Measurements from ENCODE around the gene VIPR2. TPM values are rescaled to one million over a fixed set of nuclear protein-coding genes. Genes with fewer than 3 reads are reported as not detected.

The VIPR2 gene
- total and polyA plus RNA-seq, 2 experiments from 2014 or later = 1.3 to 2.7 TPM

DNA sequence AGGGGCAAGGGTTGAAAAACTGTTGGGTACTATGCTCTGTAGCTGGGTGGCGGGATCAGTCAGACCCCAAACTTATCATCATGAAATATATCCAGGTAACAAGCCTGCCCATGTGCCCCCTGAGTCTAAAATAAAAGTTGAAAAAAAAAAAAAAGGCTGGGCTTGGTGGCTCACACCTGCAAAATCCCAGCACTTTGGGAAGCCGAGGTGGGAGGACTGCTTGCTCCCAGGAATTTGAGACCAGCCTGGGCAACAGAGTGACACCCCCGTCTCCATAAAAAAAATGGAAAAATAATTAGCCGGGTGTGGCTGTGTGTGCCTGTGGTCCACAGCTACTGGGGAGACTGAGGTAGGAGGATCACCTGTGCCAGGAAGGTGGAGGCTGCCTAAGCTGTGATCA is 83.5 kb downstream of the VIPR2 start:
- 0 out of 2 replicates have a peak, but pooled peaks cover 3% of the 10 kb centered on the region for H3F3A ChIP-seq (replicated peaks; ENCODE audit: low read depth)
- no peaks in the 10 kb centered on the region for H3K4me1 Mint-ChIP-seq
- peaks cover 9% of the 10 kb centered on the region; the same call in 1 of the 2 replicates for H3K9me2 ChIP-seq (ENCODE audit: insufficient read depth)
- peaks cover 10% of the 10 kb centered on the region for H3K36me3 Mint-ChIP-seq (ENCODE audit: low read depth)
- H3K9me3 Mint-ChIP-seq = peaks cover 42% of the 10 kb centered on the region
- DNase-seq (ENCODE audit: low spot score) (no peak), ATAC-seq (no peak)
- no peak overlapping the region; the same call in 1 of the 2 replicates for H2AFZ ChIP-seq
- no peaks in the 10 kb centered on the region for H4K20me1 ChIP-seq (replicated peaks; ENCODE audit: insufficient read depth)
- H3K4me1 ChIP-seq (ENCODE audit: insufficient read depth) = peaks cover 11% of the 10 kb centered on the region
- peak overlapping the region; percentile 71 for H3K4me2 ChIP-seq
- H3K79me2 ChIP-seq (replicated peaks; ENCODE audit: insufficient read depth) = no peaks in the 10 kb centered on the region
- H3K27ac ChIP-seq (ENCODE audit: low read depth) = no peak overlapping the region
- H3K27ac Mint-ChIP-seq = no peak overlapping the region
- no peaks in the 10 kb centered on the region for H3K36me3 ChIP-seq (ENCODE audit: insufficient read depth)
- H3K4me3 Mint-ChIP-seq = no peak overlapping the region
- peak overlapping the region; percentile 38 for H3K4me3 ChIP-seq
- H3K27me3 ChIP-seq (ENCODE audit: insufficient read depth) = peaks cover 6% of the 10 kb centered on the region; the same call in 1 of the 2 replicates
- TF ChIP-seq, protein P1, sequence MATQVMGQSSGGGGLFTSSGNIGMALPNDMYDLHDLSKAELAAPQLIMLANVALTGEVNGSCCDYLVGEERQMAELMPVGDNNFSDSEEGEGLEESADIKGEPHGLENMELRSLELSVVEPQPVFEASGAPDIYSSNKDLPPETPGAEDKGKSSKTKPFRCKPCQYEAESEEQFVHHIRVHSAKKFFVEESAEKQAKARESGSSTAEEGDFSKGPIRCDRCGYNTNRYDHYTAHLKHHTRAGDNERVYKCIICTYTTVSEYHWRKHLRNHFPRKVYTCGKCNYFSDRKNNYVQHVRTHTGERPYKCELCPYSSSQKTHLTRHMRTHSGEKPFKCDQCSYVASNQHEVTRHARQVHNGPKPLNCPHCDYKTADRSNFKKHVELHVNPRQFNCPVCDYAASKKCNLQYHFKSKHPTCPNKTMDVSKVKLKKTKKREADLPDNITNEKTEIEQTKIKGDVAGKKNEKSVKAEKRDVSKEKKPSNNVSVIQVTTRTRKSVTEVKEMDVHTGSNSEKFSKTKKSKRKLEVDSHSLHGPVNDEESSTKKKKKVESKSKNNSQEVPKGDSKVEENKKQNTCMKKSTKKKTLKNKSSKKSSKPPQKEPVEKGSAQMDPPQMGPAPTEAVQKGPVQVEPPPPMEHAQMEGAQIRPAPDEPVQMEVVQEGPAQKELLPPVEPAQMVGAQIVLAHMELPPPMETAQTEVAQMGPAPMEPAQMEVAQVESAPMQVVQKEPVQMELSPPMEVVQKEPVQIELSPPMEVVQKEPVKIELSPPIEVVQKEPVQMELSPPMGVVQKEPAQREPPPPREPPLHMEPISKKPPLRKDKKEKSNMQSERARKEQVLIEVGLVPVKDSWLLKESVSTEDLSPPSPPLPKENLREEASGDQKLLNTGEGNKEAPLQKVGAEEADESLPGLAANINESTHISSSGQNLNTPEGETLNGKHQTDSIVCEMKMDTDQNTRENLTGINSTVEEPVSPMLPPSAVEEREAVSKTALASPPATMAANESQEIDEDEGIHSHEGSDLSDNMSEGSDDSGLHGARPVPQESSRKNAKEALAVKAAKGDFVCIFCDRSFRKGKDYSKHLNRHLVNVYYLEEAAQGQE (IDR thresholded peaks at IDR 0.05; ENCODE audit: unreplicated experiment) = no peak
- TF ChIP-seq JUNB (IDR thresholded peaks at IDR 0.05; ENCODE audit: unreplicated experiment) (no peak), CREB1 (CRISPR knock-in tag; IDR thresholded peaks at IDR 0.05; ENCODE audit: low read depth) (no peak), EZH2phosphoT487 (IDR thresholded peaks at IDR 0.05; ENCODE audit: unreplicated experiment) (no peak), POLR2AphosphoS5 (IDR thresholded peaks at IDR 0.05; ENCODE audit: low read depth) (no peak), STAT1 (IDR thresholded peaks at IDR 0.05; ENCODE audit: unreplicated experiment) (no peak), EZH2 (IDR thresholded peaks at IDR 0.05; ENCODE audit: low read depth, unreplicated experiment) (no peak), NANOG (IDR thresholded peaks at IDR 0.05; ENCODE audit: borderline replicate concordance) (no peak), ZNF114 (CRISPR knock-in tag; IDR thresholded peaks at IDR 0.05) (no peak), ZNF331 (CRISPR knock-in tag; IDR thresholded peaks at IDR 0.05; ENCODE audit: low read depth) (no peak)
- TF ChIP-seq, protein P2, sequence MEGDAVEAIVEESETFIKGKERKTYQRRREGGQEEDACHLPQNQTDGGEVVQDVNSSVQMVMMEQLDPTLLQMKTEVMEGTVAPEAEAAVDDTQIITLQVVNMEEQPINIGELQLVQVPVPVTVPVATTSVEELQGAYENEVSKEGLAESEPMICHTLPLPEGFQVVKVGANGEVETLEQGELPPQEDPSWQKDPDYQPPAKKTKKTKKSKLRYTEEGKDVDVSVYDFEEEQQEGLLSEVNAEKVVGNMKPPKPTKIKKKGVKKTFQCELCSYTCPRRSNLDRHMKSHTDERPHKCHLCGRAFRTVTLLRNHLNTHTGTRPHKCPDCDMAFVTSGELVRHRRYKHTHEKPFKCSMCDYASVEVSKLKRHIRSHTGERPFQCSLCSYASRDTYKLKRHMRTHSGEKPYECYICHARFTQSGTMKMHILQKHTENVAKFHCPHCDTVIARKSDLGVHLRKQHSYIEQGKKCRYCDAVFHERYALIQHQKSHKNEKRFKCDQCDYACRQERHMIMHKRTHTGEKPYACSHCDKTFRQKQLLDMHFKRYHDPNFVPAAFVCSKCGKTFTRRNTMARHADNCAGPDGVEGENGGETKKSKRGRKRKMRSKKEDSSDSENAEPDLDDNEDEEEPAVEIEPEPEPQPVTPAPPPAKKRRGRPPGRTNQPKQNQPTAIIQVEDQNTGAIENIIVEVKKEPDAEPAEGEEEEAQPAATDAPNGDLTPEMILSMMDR (conservative IDR thresholded peaks at IDR 0.05; ENCODE audit: low read depth in 2 of 2) = no peak
- TF ChIP-seq, protein P3, sequence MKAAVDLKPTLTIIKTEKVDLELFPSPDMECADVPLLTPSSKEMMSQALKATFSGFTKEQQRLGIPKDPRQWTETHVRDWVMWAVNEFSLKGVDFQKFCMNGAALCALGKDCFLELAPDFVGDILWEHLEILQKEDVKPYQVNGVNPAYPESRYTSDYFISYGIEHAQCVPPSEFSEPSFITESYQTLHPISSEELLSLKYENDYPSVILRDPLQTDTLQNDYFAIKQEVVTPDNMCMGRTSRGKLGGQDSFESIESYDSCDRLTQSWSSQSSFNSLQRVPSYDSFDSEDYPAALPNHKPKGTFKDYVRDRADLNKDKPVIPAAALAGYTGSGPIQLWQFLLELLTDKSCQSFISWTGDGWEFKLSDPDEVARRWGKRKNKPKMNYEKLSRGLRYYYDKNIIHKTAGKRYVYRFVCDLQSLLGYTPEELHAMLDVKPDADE (IDR thresholded peaks at IDR 0.05) = no peak
- H3K27me3 Mint-ChIP-seq (ENCODE audit: insufficient read depth, low read depth, poor library complexity) = peaks cover 7% of the 10 kb centered on the region

Measured in GM23338 (cell line).